SK-N-SH (cell line): Measurements from ENCODE around the gene LDB2. TPM values are rescaled to one million over a fixed set of nuclear protein-coding genes. Genes with fewer than 3 reads are reported as not detected.

Experiments used
- CTCF ChIA-PET: fragments of 300-600, 350-600 bp; formaldehyde crosslinking; extraction: SDS; loops from one replicate; lab custom pipeline; 2021; lab: Yijun Ruan, JAX
- POLR2A ChIA-PET: fragments of 350-600 bp; sonication (Branson Sonifier 250); formaldehyde crosslinking; extraction: SDS; loops from one replicate; lab custom pipeline; 2020; ENCODE audit warnings: antibody characterized with exemption, inconsistent platforms; lab: Yijun Ruan, JAX
- DNase-seq: peaks from one replicate; pipeline ENCODE4 v3.0.0; 2012
- H2AFZ ChIP-seq: fragments of 200-600 bp; sonication (generic); 2 replicates; pipeline ENCODE4 v1.8.1; 2016; ENCODE audit warnings: antibody characterized with exemption, mild to moderate bottlenecking, low read depth
- H3F3A ChIP-seq: fragments of 200-600 bp; sonication (generic); replicated peaks from 2 replicates; pipeline ENCODE3; 2016; ENCODE audit warnings: antibody characterized with exemption, mild to moderate bottlenecking; ENCODE audit not compliant: insufficient read depth
- H3K27ac ChIP-seq, 2 experiments: fragments of 200-500 bp in 1 of 2; fragments of 200-600 bp in 1 of 2; sonication (Bioruptor generic) in 1 of 2; sonication (generic), shearing (Covaris generic) in 1 of 2; 2 replicates each; pipeline versions ENCODE4 v1.5.1 to v1.6.1; 2014 to 2016; ENCODE audit warnings: low read depth in 2 of 2, inconsistent platforms in 1 of 2, low read length in 1 of 2, mild to moderate bottlenecking in 1 of 2, mixed read lengths in 1 of 2
- H3K27me3 ChIP-seq: fragments of 200-600 bp; sonication (generic), shearing (Covaris generic); 2 replicates; pipeline ENCODE4 v1.6.1; 2016; ENCODE audit warnings: mixed run types; ENCODE audit not compliant: insufficient read depth
- H3K36me3 ChIP-seq, 2 experiments: fragments of 200-500 bp in 1 of 2; fragments of 200-600 bp in 1 of 2; sonication (Bioruptor generic) in 1 of 2; sonication (generic) in 1 of 2; replicated peaks in 1 of 2; 2 replicates each; pipeline versions ENCODE3 to v1.5.1; 2014 to 2016; ENCODE audit warnings: low read length in 1 of 2, mild to moderate bottlenecking in 1 of 2; ENCODE audit not compliant: insufficient read depth in 2 of 2, control insufficient read depth in 1 of 2
- H3K4me1 ChIP-seq, 2 experiments: fragments of 200-500 bp in 1 of 2; fragments of 200-600 bp in 1 of 2; sonication (Bioruptor generic) in 1 of 2; sonication (generic), shearing (Covaris generic) in 1 of 2; 2 replicates each; pipeline versions ENCODE4 v1.5.1 to v1.6.1; 2014 to 2016; ENCODE audit warnings: low read depth in 1 of 2, low read length in 1 of 2, mixed run types in 1 of 2; ENCODE audit not compliant: insufficient read depth in 2 of 2, control insufficient read depth in 1 of 2
- H3K4me2 ChIP-seq: fragments of 200-600 bp; sonication (generic), shearing (Covaris generic); 2 replicates; pipeline ENCODE4 v1.6.1; 2017; ENCODE audit warnings: mixed run types
- H3K4me3 ChIP-seq, 2 experiments: fragments of 200-500 bp in 1 of 2; fragments of 200-600 bp in 1 of 2; sonication (Bioruptor generic) in 1 of 2; sonication (generic), shearing (Covaris generic) in 1 of 2; 2 replicates each; pipeline versions ENCODE4 v1.5.1 to v1.8.1; 2014 to 2016; ENCODE audit warnings: low read depth in 2 of 2, inconsistent platforms in 1 of 2, low read length in 1 of 2, mild to moderate bottlenecking in 1 of 2, mixed read lengths in 1 of 2, moderate library complexity in 1 of 2
- H3K79me2 ChIP-seq: fragments of 200-600 bp; sonication (generic); 2 replicates; pipeline ENCODE4 v1.8.1; 2017; ENCODE audit warnings: mild to moderate bottlenecking; ENCODE audit not compliant: insufficient read depth
- H3K9ac ChIP-seq: fragments of 200-600 bp; sonication (generic); 2 replicates; pipeline ENCODE4 v1.6.1; 2017; ENCODE audit warnings: mixed run types
- H3K9me2 ChIP-seq: fragments of 200-600 bp; sonication (generic); 2 replicates; pipeline ENCODE4 v1.6.1; 2017; ENCODE audit warnings: mixed run types
- H3K9me3 ChIP-seq: fragments of 200-600 bp; sonication (generic); 2 replicates; pipeline ENCODE4 v1.6.1; 2017; ENCODE audit warnings: mixed run types, mild to moderate bottlenecking, moderate library complexity
- H4K20me1 ChIP-seq: fragments of 200-600 bp; sonication (generic); 2 replicates; pipeline ENCODE4 v1.6.1; 2017; ENCODE audit warnings: mild to moderate bottlenecking, mixed run types; ENCODE audit not compliant: insufficient read depth
- CTCF ChIP-seq: fragments of 200-600 bp; sonication (generic); IDR thresholded peaks from 2 replicates; pipeline ENCODE4 v1.6.1; 2017; ENCODE audit warnings: antibody characterized with exemption, mild to moderate bottlenecking, moderate library complexity
- EP300 ChIP-seq, 2 experiments: IDR thresholded peaks; 2 replicates each; pipeline versions ENCODE4 v1.4.0 to v1.6.1; 2012; ENCODE audit warnings: borderline replicate concordance in 1 of 2, low read depth in 1 of 2, low read length in 1 of 2
- FOXJ3 ChIP-seq: sonication (generic); formaldehyde crosslinking; IDR thresholded peaks from 2 replicates; pipeline ENCODE4 v1.5.1; 2020; ENCODE audit warnings: mild to moderate bottlenecking, missing genetic modification reagents
- FOXM1 ChIP-seq: IDR thresholded peaks from 2 replicates; pipeline ENCODE4 v1.4.0; 2012; ENCODE audit warnings: low read depth, mild to moderate bottlenecking
- GATA2 ChIP-seq: sonication (generic); formaldehyde crosslinking; IDR thresholded peaks from 2 replicates; pipeline ENCODE4 v1.5.0; 2020; ENCODE audit warnings: mild to moderate bottlenecking, missing genetic modification reagents
- NFIC ChIP-seq: IDR thresholded peaks from 2 replicates; pipeline ENCODE4 v1.4.0; 2012; ENCODE audit warnings: borderline replicate concordance
- POLR2AphosphoS5 ChIP-seq: IDR thresholded peaks from 2 replicates; pipeline ENCODE4 v1.6.1; 2012; ENCODE audit warnings: low read depth, low read length
- RAD21 ChIP-seq: IDR thresholded peaks from 2 replicates; pipeline ENCODE4 v1.6.1; 2012; ENCODE audit warnings: mild to moderate bottlenecking, low read length
- RCOR1 ChIP-seq: fragments of 150-350 bp; IDR thresholded peaks from 2 replicates; pipeline ENCODE4 v1.6.1; 2017; ENCODE audit warnings: antibody characterized with exemption, low read length
- SMC3 ChIP-seq: IDR thresholded peaks from 2 replicates; pipeline ENCODE4 v1.6.1; 2012; ENCODE audit warnings: low read depth, low read length, improper control_type of control experiment
- TCF12 ChIP-seq: IDR thresholded peaks from 2 replicates; pipeline ENCODE4 v1.4.0; 2012
- YY1 ChIP-seq: IDR thresholded peaks from 2 replicates; pipeline ENCODE4 v1.4.0; 2012; ENCODE audit warnings: low read depth, mild to moderate bottlenecking
- WGBS: methylation state at CpG from one replicate; pipeline ENCODE4 v1.1.6; 2017; ENCODE audit warnings: low lambda C conversion rate; 5-methylcytosine and 5-hydroxymethylcytosine counted together
- polyA plus RNA-seq, 3 experiments: library from polyadenylated mRNA; depleted of rRNA; stranded (reverse); fragments of >200 nt; gene quantifications; 2 replicates each; pipeline ENCODE4 v1.2.3, GENCODE V29; 2012

The LDB2 gene
- polyA plus RNA-seq, 1 of the 3 experiments (the other 2 are of a cell fraction) = 11.0 TPM

DNA sequence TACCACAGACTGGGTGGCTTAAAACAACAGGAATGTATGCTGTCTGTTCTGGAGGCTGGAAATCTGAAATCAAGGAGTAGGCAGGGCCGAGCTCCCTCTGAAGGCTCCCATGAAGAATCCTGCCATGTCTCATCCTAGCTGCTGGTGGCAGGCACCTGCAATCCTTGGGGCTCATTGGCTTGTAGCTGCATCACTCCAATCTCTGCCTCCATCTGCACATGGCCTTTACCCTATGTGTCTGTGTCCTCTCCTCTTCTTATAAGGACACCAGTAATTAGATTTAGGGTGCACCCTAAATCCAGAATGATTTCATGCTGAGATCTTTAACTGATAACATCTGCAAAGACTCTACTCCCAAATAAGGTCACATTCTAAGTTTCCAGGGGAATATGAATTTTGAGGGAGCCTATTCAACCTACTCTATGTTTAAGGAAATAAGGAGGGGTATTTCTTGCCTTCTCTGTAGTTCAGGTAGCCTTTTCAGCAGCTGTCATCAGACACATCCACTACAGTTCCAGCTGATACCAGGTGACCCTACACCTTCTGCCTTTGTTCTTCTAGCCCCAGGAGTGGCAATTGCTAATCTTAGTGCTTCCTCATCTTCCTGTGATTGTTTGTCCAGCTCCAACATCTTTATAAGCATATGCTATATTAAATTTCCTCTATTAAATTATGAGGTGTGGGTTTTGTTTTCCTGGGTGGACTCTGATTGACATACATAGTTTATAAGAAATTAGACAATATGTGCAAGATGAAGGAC is 377.1 kb downstream of the LDB2 start:
- H3K9me3 ChIP-seq = no peaks in the 10 kb centered on the region
- H3K4me3 ChIP-seq = no peak overlapping the region
- no peaks in the 10 kb centered on the region for H3F3A ChIP-seq
- H3K9ac ChIP-seq = no peak overlapping the region
- TF ChIP-seq SMC3 (no peak), GATA2 (CRISPR knock-in tag) (peak; percentile 47; the same call in 1 of the 2 replicates), FOXM1 (no peak), RAD21 (no peak)
- TF ChIP-seq, all 33 proteins: peak for 1
- ChIA-PET POLR2A (no interaction called here), CTCF (interaction anchor here (0.9 to 1.3 kb wide), 3 partner anchors 120 to 926 kb away, joined by 3 to 4 read pairs (median 3); no protein-coding TSS in a partner anchor)
- H3K4me1 ChIP-seq = peaks cover 0 to 17% of the 10 kb centered on the region in 2 experiments; a peak in 3 of 4 replicates
- no peak overlapping the region for H2AFZ ChIP-seq
- no peaks in the 10 kb centered on the region for H3K9me2 ChIP-seq
- no peaks in the 10 kb centered on the region for H3K36me3 ChIP-seq
- WGBS = 29% methylated on average over 1 of the region's 1 CpG
- H3K27ac ChIP-seq = no peak overlapping the region
- no peaks in the 10 kb centered on the region for H3K27me3 ChIP-seq
- no peaks in the 10 kb centered on the region for H3K79me2 ChIP-seq
- no peaks in the 10 kb centered on the region for H4K20me1 ChIP-seq
- no peak overlapping the region for H3K4me2 ChIP-seq
- no peak for DNase-seq

GRCh38 chr4:16516796-16517439 is 381.5 kb downstream of the LDB2 start:
- peaks cover 0 to 17% of the 10 kb centered on the region in 2 experiments; a peak in 3 of 4 replicates for H3K4me1 ChIP-seq
- no peak overlapping the region for H3K27ac ChIP-seq
- 8% methylated on average over 5 of the region's 5 CpGs for WGBS
- CTCF ChIA-PET = interaction anchor here (0.6 to 5.5 kb wide), 28 partner anchors 8 to 967 kb away, joined by 3 to 39 read pairs (median 4); no protein-coding TSS in a partner anchor
- H3K9me3 ChIP-seq = no peaks in the 10 kb centered on the region
- no peaks in the 10 kb centered on the region for H3K27me3 ChIP-seq
- DNase-seq = peak; percentile 63
- TF ChIP-seq SMC3 (peak; percentile 65), RAD21 (peak; percentile 87), EP300 (IDR thresholded peaks at IDR 0.05; ENCODE audit: borderline replicate concordance in 1 of 2, low read depth in 1 of 2, low read length in 1 of 2) (peak in 1 of 2 experiments; percentile 63; a peak in 1 of 4 replicates), FOXJ3 (CRISPR knock-in tag) (no peak), NFIC (peak; percentile 88), TCF12 (no peak), YY1 (no peak), RCOR1 (peak; percentile 51; the same call in 1 of the 2 replicates), POLR2AphosphoS5 (peak; percentile 30; the same call in 1 of the 2 replicates), CTCF (peak; percentile 57)
- no peaks in the 10 kb centered on the region for H3K9me2 ChIP-seq
- no peaks in the 10 kb centered on the region for H3K36me3 ChIP-seq
- POLR2A ChIA-PET = no interaction called here
- H3F3A ChIP-seq = no peaks in the 10 kb centered on the region
- 0 out of 4 replicates have a peak overlapping the region, but pooled peaks of 1 of the 2 experiments have one; percentile 19 for H3K4me3 ChIP-seq
- H2AFZ ChIP-seq = no peak overlapping the region
- H4K20me1 ChIP-seq = no peaks in the 10 kb centered on the region
- H3K9ac ChIP-seq = no peak overlapping the region
- no peak overlapping the region for H3K4me2 ChIP-seq
- no peaks in the 10 kb centered on the region for H3K79me2 ChIP-seq
